ENCODE results near the gene ZNF474. TPM values are rescaled to one million over a fixed set of nuclear protein-coding genes. Genes with fewer than 3 reads are reported as not detected.

Gene ZNF474
- total RNA-seq, 1 experiment from 2014 or later: not detected

DNA sequence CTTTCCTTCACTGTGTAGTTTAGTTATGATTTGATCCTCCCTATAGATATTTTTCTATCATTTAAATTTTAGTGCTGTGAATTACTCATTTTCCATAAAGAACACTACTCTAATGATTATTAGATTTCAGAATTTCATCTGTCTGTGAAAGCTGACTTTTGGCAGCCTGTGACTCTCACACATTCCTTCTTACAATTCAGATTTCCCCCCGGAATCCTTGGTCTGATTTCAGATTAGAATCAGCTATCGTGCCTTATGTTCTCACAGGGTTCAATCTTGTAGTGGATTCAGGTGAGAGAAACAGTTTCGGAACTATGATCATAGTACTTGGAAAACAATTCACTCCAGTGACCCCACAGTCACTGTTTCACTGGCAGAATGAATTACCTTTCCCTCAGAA lies 26.2 kb downstream of the ZNF474 start:
- H3K9me3 Mint-ChIP-seq: peaks cover 4% of the 10 kb centered on the region
- no peaks in the 10 kb centered on the region for H3K4me1 Mint-ChIP-seq
- H3K4me3 Mint-ChIP-seq: no peak overlapping the region
- no peak overlapping the region for H3K27ac Mint-ChIP-seq
- POLR2A ChIA-PET: no interaction called here
- no peak for DNase-seq (ENCODE audit: low spot score)
- no peaks in the 10 kb centered on the region for H3K27me3 Mint-ChIP-seq (ENCODE audit: low read depth)
- CTCF ChIA-PET: interaction anchor here (0.5 to 3.2 kb wide), 8 partner anchors 9 to 343 kb away, joined by 4 to 36 read pairs (median 7); no protein-coding TSS in a partner anchor
- no peak for ATAC-seq
- TF ChIP-seq RORB (CRISPR knock-in tag; IDR thresholded peaks at IDR 0.05) (no peak), MXD4 (CRISPR knock-in tag; IDR thresholded peaks at IDR 0.05; ENCODE audit: borderline replicate concordance) (no peak), USF2 (CRISPR knock-in tag; IDR thresholded peaks at IDR 0.05) (no peak), ZNF512 (CRISPR knock-in tag; IDR thresholded peaks at IDR 0.05; ENCODE audit: borderline replicate concordance) (no peak), PRRX2 (CRISPR knock-in tag; IDR thresholded peaks at IDR 0.05) (no peak), HMGA2 (CRISPR knock-in tag; IDR thresholded peaks at IDR 0.05) (no peak), CREB1 (CRISPR knock-in tag; IDR thresholded peaks at IDR 0.05) (no peak), CREM (CRISPR knock-in tag; IDR thresholded peaks at IDR 0.05) (no peak), TEAD1 (CRISPR knock-in tag; IDR thresholded peaks at IDR 0.05) (no peak), HMGXB4 (CRISPR knock-in tag; IDR thresholded peaks at IDR 0.05) (no peak), ESRRA (CRISPR knock-in tag; IDR thresholded peaks at IDR 0.05; ENCODE audit: borderline replicate concordance) (no peak), SP1 (CRISPR knock-in tag; conservative IDR thresholded peaks at IDR 0.05) (no peak), OVOL2 (CRISPR knock-in tag; IDR thresholded peaks at IDR 0.05; ENCODE audit: borderline replicate concordance) (no peak), CDX4 (CRISPR knock-in tag; IDR thresholded peaks at IDR 0.05; ENCODE audit: borderline replicate concordance) (no peak), KAT7 (CRISPR knock-in tag; IDR thresholded peaks at IDR 0.05; ENCODE audit: borderline replicate concordance) (no peak)
- TF ChIP-seq, protein P1, sequence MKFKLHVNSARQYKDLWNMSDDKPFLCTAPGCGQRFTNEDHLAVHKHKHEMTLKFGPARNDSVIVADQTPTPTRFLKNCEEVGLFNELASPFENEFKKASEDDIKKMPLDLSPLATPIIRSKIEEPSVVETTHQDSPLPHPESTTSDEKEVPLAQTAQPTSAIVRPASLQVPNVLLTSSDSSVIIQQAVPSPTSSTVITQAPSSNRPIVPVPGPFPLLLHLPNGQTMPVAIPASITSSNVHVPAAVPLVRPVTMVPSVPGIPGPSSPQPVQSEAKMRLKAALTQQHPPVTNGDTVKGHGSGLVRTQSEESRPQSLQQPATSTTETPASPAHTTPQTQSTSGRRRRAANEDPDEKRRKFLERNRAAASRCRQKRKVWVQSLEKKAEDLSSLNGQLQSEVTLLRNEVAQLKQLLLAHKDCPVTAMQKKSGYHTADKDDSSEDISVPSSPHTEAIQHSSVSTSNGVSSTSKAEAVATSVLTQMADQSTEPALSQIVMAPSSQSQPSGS (CRISPR knock-in tag; IDR thresholded peaks at IDR 0.05; ENCODE audit: borderline replicate concordance, low read depth): no peak
- TF ChIP-seq, protein P2, sequence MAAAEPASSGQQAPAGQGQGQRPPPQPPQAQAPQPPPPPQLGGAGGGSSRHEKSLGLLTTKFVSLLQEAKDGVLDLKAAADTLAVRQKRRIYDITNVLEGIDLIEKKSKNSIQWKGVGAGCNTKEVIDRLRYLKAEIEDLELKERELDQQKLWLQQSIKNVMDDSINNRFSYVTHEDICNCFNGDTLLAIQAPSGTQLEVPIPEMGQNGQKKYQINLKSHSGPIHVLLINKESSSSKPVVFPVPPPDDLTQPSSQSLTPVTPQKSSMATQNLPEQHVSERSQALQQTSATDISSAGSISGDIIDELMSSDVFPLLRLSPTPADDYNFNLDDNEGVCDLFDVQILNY (CRISPR knock-in tag; IDR thresholded peaks at IDR 0.05): no peak
- TF ChIP-seq, protein P3, sequence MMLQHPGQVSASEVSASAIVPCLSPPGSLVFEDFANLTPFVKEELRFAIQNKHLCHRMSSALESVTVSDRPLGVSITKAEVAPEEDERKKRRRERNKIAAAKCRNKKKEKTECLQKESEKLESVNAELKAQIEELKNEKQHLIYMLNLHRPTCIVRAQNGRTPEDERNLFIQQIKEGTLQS (CRISPR knock-in tag; conservative IDR thresholded peaks at IDR 0.05): no peak
- no peaks in the 10 kb centered on the region for H3K36me3 Mint-ChIP-seq

Measured in WTC11 (cell line).